ENCODE results near the gene NUMBL. TPM values are rescaled to one million over a fixed set of nuclear protein-coding genes. Genes with fewer than 3 reads are reported as not detected.

The NUMBL gene
- total and polyA plus RNA-seq, 2 of the 8 experiments (the other 6 are each of a cell fraction or from before 2014, with no cell fraction given), result 13.5 to 24.8 TPM

GRCh38 chr19:40713939-40714338, 23.5 kb upstream of the NUMBL start (continued):
- TF ChIP-seq RFX5 (IDR thresholded peaks at IDR 0.05; ENCODE audit: borderline replicate concordance, low read depth, low read length) (no peak), KDM5A (IDR thresholded peaks at IDR 0.05; ENCODE audit: low read length) (no peak), SIN3A (conservative IDR thresholded peaks at IDR 0.05 in 1 of 2, IDR thresholded peaks at IDR 0.05 in 1 of 2; ENCODE audit: low read depth in 1 of 2, low read length in 2 of 2) (no peak), EGR1 (IDR thresholded peaks at IDR 0.05; ENCODE audit: borderline replicate concordance, low read depth, low read length) (no peak)
